ENCODE measurements around the gene VAC14.

- TF ChIP-seq CTCF (IDR thresholded peaks at IDR 0.05) (no peak), POLR2A (IDR thresholded peaks at IDR 0.05) (no peak)
These were observed 653 bp upstream of the VAC14 start for GRCh38 chr16:70801611-70802010.

Data from Peyer's patch (tissue), 4 donors.